Esophagus muscularis mucosa (tissue), 4 donors: ENCODE measurements around the gene OSBPL3.

Experiments
- EP300 ChIP-seq: sonication (generic); formaldehyde crosslinking; IDR thresholded peaks from one replicate; pipeline ENCODE4 v1.6.1; 2017; ENCODE audit warnings: antibody characterized with exemption
- POLR2A ChIP-seq: fragments of 450-650 bp; IDR thresholded peaks from one replicate; pipeline ENCODE4 v1.6.1; 2017; ENCODE audit warnings: antibody characterized with exemption, moderate library complexity, mild to moderate bottlenecking, low read depth
- POLR2AphosphoS5 ChIP-seq, 2 donors: sonication (generic); formaldehyde crosslinking; IDR thresholded peaks; one replicate each; pipeline ENCODE4 v1.6.1; 2017; ENCODE audit warnings: antibody characterized with exemption in 2 of 2
- TF ChIP-seq, protein P1 (sequence below), 3 experiments: fragments of 200-600 bp in 2 of 3; fragments of 450-650 bp in 1 of 3; sonication (generic) in 2 of 3; IDR thresholded peaks; one replicate each; pipeline ENCODE4 v1.5.1; 2017 to 2019; ENCODE audit warnings: antibody characterized with exemption in 3 of 3, mild to moderate bottlenecking in 2 of 3, moderate library complexity in 1 of 3

GRCh38 chr7:24795407-24795767, 184.6 kb downstream of the OSBPL3 start:
- TF ChIP-seq, protein P1, sequence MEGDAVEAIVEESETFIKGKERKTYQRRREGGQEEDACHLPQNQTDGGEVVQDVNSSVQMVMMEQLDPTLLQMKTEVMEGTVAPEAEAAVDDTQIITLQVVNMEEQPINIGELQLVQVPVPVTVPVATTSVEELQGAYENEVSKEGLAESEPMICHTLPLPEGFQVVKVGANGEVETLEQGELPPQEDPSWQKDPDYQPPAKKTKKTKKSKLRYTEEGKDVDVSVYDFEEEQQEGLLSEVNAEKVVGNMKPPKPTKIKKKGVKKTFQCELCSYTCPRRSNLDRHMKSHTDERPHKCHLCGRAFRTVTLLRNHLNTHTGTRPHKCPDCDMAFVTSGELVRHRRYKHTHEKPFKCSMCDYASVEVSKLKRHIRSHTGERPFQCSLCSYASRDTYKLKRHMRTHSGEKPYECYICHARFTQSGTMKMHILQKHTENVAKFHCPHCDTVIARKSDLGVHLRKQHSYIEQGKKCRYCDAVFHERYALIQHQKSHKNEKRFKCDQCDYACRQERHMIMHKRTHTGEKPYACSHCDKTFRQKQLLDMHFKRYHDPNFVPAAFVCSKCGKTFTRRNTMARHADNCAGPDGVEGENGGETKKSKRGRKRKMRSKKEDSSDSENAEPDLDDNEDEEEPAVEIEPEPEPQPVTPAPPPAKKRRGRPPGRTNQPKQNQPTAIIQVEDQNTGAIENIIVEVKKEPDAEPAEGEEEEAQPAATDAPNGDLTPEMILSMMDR (IDR thresholded peaks at IDR 0.05) = no peak
- TF ChIP-seq POLR2AphosphoS5 (IDR thresholded peaks at IDR 0.05) = no peak
- TF ChIP-seq EP300 = no peak
- no peak for TF ChIP-seq POLR2A
